PC-9 (cell line): ENCODE data around the gene FOXL2NB.

ENCODE experiments used
- EZH2 ChIP-seq: fragments of 200-600 bp; sonication (generic); IDR thresholded peaks from 2 replicates; pipeline ENCODE4 v1.8.0; 2017; ENCODE audit warnings: antibody characterized with exemption, low read depth
- TF ChIP-seq, protein P1 (sequence below): fragments of 200-600 bp; sonication (generic); conservative IDR thresholded peaks from 2 replicates; pipeline ENCODE4 v1.6.1; 2017; ENCODE audit warnings: mixed run types, antibody characterized with exemption, mild to moderate bottlenecking, moderate library complexity

DNA sequence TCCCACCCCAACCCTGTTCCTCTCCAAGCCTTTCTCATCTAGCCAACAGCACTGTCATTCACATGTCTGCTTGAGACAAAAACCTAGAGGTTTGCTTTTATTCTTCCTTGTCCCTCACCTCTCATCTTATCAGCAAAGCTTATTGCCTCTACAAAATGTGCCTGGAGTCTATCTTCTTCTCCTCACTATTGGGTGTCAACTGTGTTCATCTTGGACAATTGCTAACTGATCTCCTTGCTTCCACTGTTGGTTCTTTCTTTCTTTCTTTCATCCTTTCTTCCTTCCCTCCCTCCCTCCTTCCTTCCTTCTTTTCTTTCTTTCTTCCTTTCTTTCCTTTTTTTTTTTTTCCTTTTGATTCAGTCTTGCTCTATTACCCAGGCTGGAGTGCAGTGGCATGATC is 48.3 kb upstream of the FOXL2NB start:
- TF ChIP-seq, protein P1, sequence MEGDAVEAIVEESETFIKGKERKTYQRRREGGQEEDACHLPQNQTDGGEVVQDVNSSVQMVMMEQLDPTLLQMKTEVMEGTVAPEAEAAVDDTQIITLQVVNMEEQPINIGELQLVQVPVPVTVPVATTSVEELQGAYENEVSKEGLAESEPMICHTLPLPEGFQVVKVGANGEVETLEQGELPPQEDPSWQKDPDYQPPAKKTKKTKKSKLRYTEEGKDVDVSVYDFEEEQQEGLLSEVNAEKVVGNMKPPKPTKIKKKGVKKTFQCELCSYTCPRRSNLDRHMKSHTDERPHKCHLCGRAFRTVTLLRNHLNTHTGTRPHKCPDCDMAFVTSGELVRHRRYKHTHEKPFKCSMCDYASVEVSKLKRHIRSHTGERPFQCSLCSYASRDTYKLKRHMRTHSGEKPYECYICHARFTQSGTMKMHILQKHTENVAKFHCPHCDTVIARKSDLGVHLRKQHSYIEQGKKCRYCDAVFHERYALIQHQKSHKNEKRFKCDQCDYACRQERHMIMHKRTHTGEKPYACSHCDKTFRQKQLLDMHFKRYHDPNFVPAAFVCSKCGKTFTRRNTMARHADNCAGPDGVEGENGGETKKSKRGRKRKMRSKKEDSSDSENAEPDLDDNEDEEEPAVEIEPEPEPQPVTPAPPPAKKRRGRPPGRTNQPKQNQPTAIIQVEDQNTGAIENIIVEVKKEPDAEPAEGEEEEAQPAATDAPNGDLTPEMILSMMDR = no peak
- no peak for TF ChIP-seq EZH2
